Neural progenitor cell (in vitro differentiated cells): ENCODE results near the gene SUPT3H.

ENCODE experiments used
- CTCF ChIP-seq: fragments of 200-600 bp; sonication (generic); IDR thresholded peaks from 2 replicates; pipeline ENCODE4 v1.5.1; 2017; ENCODE audit warnings: antibody characterized with exemption, mild to moderate bottlenecking
- EZH2 ChIP-seq: fragments of 200-600 bp; sonication (generic); IDR thresholded peaks from 2 replicates; pipeline ENCODE4 v1.6.1; 2017; ENCODE audit warnings: antibody characterized with exemption, mild to moderate bottlenecking, moderate library complexity

GRCh38 chr6:45260696-45261095 is 117.0 kb downstream of the SUPT3H start:
- TF ChIP-seq CTCF (no peak), EZH2 (no peak)
